GM18517 (cell line): Measurements from ENCODE around the gene CDC42BPA.

Experiments used
- ATAC-seq: cut with Tn5 transposase; IDR thresholded peaks from one replicate; pipeline ENCODE4 v1.9.1; 2021; ENCODE audit warnings: mild to moderate bottlenecking, moderate library complexity; ENCODE audit not compliant: unreplicated experiment

Gene CDC42BPA

DNA sequence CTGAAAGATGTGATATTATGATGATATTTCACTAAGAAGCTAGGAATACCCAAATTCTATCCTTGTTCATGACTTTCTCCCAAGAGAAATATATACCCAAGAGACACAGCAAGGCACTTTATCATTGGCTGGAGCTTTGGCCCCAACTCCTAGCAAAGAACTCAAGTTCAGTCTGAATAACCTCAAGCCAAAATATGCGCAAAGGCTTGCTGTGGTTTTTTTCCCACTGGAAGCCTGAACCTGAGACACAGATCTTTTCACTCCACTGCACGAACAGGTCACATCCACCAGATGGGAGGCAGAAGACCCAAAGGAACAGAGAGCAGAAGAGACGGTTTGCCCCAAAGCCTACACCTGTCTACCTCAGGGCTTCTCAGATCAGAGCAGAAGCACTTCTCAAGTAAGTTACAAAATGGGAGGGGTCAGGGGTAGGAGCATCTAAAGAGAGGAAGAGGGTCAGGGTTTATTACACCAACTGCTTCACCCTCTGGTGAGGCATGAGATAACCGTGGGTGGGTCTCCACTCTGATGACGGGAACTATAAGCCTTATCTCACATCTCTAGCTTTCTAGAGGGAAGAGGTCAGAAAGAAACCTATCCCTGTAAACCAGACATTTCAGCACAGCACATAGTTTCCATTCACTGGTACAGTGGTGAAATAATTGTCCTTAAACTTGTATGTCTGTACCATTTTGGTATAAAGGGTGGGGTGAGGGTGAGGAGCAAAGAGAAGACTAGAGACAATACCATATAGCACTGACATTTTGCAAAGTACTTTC, 17.1 kb upstream of the CDC42BPA start:
- ATAC-seq = no peak

DNA sequence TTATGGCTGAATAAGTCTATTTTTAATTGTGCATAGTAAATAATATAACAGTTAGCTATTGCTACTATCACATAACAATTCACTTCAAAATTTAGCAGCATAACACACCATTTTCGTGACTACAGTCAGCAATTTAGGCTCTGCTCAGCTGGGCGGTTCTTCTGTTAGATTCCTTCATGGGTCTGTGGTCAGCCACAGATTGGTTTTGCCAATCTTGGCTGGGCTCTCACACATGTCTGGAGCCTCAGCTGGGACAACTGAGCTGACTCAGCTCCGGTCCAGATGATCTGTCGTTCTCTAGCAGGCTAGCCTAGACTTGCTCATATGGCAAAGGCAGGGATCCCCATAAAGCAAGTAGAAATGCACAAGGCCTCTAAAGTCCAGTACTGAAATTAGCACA, 15.1 kb upstream of the CDC42BPA start:
- ATAC-seq = no peak

DNA sequence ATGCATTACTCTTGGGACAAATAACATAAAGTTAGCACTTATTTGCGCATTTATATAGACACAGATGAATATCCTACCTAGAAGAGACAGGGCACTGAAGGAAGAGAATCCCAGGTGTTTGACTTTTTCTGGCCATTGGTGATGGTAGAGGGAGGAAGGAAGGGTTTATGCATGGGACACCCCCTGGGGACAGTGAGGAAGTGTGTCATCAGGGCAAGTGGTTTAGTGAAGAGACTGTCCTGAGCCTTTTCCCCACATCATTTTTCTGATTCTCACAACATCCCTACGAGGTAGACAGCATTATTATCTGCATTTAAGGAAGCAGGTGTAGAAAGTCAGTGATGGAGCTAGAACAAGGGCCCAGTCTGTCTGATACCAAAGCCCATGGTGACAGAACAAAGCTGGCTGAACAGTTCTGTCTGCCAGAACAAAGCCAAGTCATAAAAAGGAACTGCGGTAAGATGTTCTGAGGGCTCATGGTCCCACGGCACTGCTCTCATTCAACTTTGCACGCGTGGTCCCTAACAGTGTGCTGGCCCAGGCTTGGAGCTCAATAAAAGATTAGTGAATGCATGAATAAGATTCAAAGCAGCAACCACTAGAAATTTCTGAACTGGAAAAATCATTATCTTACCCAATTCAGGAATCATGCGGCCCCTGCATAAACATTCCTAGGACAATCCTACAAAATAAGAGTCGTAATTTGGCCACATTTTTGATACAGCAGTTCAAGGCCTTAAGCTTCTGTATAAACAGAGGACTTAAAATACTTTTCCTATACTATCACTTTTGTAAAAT, 12.2 kb upstream of the CDC42BPA start:
- ATAC-seq = no peak

- ATAC-seq = no peak
Measured at GRCh38 chr1:227328405-227329019, 10.2 kb upstream of the CDC42BPA start.

GRCh38 chr1:227325156-227325555, 6.9 kb upstream of the CDC42BPA start:
- no peak for ATAC-seq

DNA sequence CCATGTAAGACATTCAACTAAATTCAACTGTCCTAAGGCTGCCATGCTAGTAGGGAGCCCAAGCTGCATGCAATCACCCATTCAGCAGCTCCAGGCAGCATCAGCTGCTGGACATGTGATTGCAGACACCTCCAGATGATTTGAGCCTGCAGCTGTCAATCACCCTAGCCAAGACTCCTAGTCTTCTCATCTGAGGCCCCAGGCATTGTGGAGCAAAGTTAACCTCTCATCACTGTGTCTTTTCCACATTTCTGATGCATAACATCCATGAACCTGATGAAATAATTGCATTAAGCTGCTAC, 5.6 kb upstream of the CDC42BPA start:
- no peak for ATAC-seq

- ATAC-seq = no peak
Measured at GRCh38 chr1:227323171-227323966, 5.1 kb upstream of the CDC42BPA start.

DNA sequence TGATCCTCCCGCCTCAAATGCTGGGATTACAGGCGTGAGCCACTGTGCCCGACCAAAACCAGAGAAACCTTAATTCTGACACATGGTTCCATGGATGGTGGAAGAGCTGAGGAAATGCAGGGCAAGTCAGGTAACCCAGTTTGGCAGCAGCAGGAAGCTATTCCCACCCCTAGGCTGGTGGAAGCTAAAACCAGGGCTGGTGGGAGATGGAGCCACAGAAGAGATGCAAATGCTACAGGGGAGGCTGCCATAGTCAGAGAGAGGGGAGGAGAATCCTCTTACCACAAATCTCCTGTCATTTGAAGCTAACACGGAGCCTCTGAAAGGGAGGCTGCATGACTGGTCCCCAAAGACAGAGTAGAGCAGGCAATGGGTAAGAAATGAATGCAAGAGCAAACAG, 4.1 kb upstream of the CDC42BPA start:
- ATAC-seq = no peak

GRCh38 chr1:227321035-227321434, 2.7 kb upstream of the CDC42BPA start:
- no peak for ATAC-seq

DNA sequence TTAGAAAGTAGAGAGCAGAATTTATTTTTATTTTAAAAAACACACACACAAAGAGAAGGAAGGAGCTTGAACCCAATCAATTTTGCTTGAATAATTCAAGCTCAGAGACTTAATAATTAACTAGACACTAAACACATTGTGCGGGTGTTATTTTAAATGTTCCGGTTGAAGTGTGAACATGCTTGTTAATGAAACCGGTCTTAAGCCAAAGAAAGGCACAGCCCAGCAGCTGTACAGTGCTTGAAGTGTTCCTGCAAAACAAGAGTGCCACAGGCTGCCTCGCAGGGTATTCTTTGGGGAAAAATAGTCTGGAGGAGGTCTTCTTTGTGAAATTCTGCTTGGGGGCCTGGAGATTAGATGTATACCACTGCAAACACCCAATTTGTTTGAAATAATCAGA, 2.2 kb upstream of the CDC42BPA start:
- ATAC-seq = no peak

DNA sequence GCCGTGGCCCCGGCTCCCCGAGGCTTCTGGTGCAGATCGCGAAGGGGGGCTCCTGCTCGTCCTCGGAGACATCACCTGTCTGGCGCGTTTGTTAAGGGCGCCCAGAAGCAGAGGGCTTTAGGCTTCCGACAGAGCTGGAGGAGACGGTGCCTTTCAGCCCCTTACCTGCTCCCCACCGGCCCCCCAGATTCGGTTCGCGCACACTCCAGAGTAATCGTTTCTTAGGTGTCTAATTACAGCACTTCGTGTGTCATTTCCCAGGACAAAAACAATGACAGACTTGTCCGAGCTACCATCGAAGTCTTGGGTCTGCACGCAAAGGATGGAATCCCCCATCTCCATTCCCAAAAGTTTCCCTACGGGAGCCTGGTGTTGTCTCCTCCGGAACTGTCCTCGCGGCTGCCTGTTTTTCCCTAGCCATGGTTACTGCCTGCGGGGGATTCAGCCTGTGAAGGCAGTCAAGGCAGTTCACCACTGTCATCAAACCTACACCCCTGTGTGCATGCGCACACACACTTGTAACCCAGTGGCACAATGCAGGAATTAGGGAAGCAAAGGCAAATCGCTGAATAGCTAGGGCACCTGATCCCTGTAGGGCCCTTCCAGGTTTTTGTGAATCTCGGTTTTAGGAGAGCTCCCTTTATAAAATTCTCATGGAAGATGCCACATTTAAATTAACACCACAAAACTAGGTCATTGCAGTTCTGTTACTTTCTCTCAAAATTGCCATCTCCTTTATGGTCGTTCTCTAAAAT, 738 bp upstream of the CDC42BPA start:
- ATAC-seq = no peak

GRCh38 chr1:227317523-227318015, 723 bp downstream of the CDC42BPA start:
- no peak for ATAC-seq

DNA sequence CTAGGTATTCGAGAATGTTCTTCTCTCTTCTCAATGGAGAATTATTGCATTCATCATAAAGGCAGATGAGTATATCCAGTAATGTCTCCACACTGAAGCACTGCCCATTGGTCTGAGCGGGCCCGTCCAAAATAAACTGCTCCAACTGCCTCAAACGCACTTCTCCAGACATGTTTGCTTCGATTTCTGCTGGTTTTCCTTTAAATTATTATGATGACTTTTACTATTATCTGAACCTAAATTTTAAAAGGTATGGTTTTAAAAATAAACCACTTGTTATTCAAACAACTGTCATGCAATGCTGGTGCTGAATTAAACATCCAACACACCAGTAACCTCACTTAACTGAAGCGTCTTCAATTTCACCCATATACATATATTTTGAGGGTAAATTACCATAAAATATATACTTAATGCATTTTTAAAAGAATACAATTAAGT, 1.3 kb downstream of the CDC42BPA start:
- ATAC-seq = no peak

GRCh38 chr1:227316456-227316855, 1.8 kb downstream of the CDC42BPA start:
- no peak for ATAC-seq

GRCh38 chr1:227315629-227316346, 2.5 kb downstream of the CDC42BPA start:
- ATAC-seq = no peak

GRCh38 chr1:227314014-227314848, 4.1 kb downstream of the CDC42BPA start:
- no peak for ATAC-seq

- ATAC-seq = no peak
Measured at GRCh38 chr1:227312361-227313025, 5.8 kb downstream of the CDC42BPA start.

DNA sequence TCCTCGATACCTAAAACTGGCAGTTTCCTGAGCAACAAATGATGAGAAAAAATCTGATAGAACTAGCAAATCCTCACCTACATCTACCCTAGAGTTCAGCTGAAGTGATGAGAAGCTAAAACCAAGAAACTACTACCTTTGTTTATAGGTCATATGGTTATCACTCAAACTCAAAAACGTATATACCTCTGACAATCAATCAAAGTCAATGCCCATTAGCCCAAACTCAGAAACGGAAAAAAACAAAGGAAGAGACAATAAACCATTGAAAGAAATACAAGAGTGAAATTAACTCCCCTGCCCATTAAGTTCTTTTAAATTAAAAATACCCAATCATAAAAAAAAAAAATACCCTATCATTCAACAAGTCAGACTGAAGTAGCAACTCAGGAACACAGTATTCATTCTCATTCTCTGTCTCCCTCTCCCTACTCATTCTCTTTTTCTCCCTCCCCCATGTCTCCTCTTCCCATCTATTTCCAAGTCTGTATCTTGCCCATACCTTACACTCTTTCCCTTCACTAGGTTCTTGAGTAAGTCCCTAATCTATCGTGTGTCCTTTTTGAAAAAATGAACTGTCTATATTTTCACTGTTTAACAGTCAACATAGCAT, 6.8 kb downstream of the CDC42BPA start:
- ATAC-seq = no peak
